HG03469 (cell line): ENCODE results near the gene NFKB2.

ENCODE experiments used
- ATAC-seq: cut with Tn5 transposase; IDR thresholded peaks from one replicate; pipeline ENCODE4 v1.9.1; 2021; ENCODE audit warnings: mild to moderate bottlenecking, moderate library complexity, moderate number of reproducible peaks; ENCODE audit not compliant: unreplicated experiment

Gene NFKB2

GRCh38 chr10:102407425-102408130 lies 12.1 kb downstream of the NFKB2 start:
- no peak for ATAC-seq

GRCh38 chr10:102408131-102408727 lies 12.7 kb downstream of the NFKB2 start:
- ATAC-seq = no peak

GRCh38 chr10:102408728-102409603 lies 13.5 kb downstream of the NFKB2 start:
- ATAC-seq = no peak

GRCh38 chr10:102409604-102410428 lies 14.3 kb downstream of the NFKB2 start:
- ATAC-seq = no peak

- no peak for ATAC-seq
Measured at GRCh38 chr10:102410429-102411073, 15.0 kb downstream of the NFKB2 start.

- ATAC-seq = no peak
Measured at GRCh38 chr10:102411341-102412255, 16.1 kb downstream of the NFKB2 start.

GRCh38 chr10:102412293-102412692 lies 16.8 kb downstream of the NFKB2 start:
- no peak for ATAC-seq

- ATAC-seq = no peak
Measured at GRCh38 chr10:102413053-102413705, 17.7 kb downstream of the NFKB2 start.

- no peak for ATAC-seq
Measured at GRCh38 chr10:102413806-102414561, 18.5 kb downstream of the NFKB2 start.

GRCh38 chr10:102414749-102415148 lies 19.2 kb downstream of the NFKB2 start:
- ATAC-seq = no peak

- ATAC-seq = no peak
Measured at GRCh38 chr10:102416283-102416682, 20.8 kb downstream of the NFKB2 start.

GRCh38 chr10:102416695-102417094 lies 21.2 kb downstream of the NFKB2 start:
- ATAC-seq = no peak

GRCh38 chr10:102418622-102419268 lies 23.2 kb downstream of the NFKB2 start, which contains the start of gene PSD:
Gene PSD (minus strand): TSS chr10:102418785. CDS start chr10:102417038, 1,747 bp downstream.
- no peak for ATAC-seq

- ATAC-seq = no peak
Measured at GRCh38 chr10:102419269-102420180, 24.0 kb downstream of the NFKB2 start.

- no peak for ATAC-seq
Measured at GRCh38 chr10:102420181-102420713, 24.7 kb downstream of the NFKB2 start.
